HCT116 (cell line): ENCODE measurements around the gene MPP7. TPM values are rescaled to one million over a fixed set of nuclear protein-coding genes. Genes with fewer than 3 reads are reported as not detected.

Experiments
- ATAC-seq: fragments of 200-7000 bp; cut with Tn5 transposase; 2 replicates; pipeline ENCODE4 v1.9.1; 2020; ENCODE audit warnings: mild to moderate bottlenecking, moderate library complexity
- BruUV-seq: library from RNA; stranded (reverse); fragments of 400-500 nt; replicated peaks from 2 replicates; lab custom pipeline; 2021; lab: Mats Ljungman, UMichigan
- CTCF ChIA-PET: fragments of 300-600 bp; sonication (Branson Sonifier 250); formaldehyde crosslinking; loops from one replicate; lab custom pipeline; 2021; ENCODE audit warnings: antibody characterized with exemption; lab: Charles Lee
- POLR2A ChIA-PET: fragments of 300-600, 350-600 bp; sonication (Branson Sonifier 250); formaldehyde crosslinking; loops from one replicate; lab custom pipeline; 2021; ENCODE audit warnings: antibody characterized with exemption; lab: Charles Lee
- RAD21 ChIA-PET, 2 experiments: fragments of 300-600 bp; sonication (Branson Sonifier 250); formaldehyde crosslinking; loops; one replicate each; lab custom pipeline; 2023; ENCODE audit warnings: low total read pairs in 2 of 2; ENCODE audit not compliant: uncharacterized antibody in 2 of 2, unreplicated experiment in 2 of 2, low non-redundant PET in 1 of 2; lab: Charles Lee
- DNase-seq: peaks from one replicate; pipeline ENCODE4 v3.0.0-alpha.2; 2010; ENCODE audit warnings: low read depth, low spot score
- H2AFZ ChIP-seq: fragments of 200-600 bp; shearing (Covaris generic), sonication (generic); 2 replicates; pipeline ENCODE4 v1.6.1; 2017; ENCODE audit warnings: low read depth, mixed run types, mixed read lengths, antibody characterized with exemption, low read length; ENCODE audit not compliant: poor library complexity, severe bottlenecking
- H3K27ac ChIP-seq: 2 replicates; pipeline ENCODE4 v1.5.1; 2012; ENCODE audit warnings: low read depth, low read length
- H3K27me3 ChIP-seq: fragments of 200-600 bp; sonication (generic); 2 replicates; pipeline ENCODE4 v1.6.1; 2016; ENCODE audit warnings: mixed run types, low read length, mixed read lengths; ENCODE audit not compliant: insufficient read depth
- H3K36me3 ChIP-seq, 2 experiments: fragments of 200-500 bp in 1 of 2; fragments of 200-600 bp in 1 of 2; sonication (Bioruptor generic) in 1 of 2; sonication (generic) in 1 of 2; 2 replicates each; pipeline versions ENCODE4 v1.5.1 to v1.6.1; 2014 to 2016; ENCODE audit warnings: low read length in 2 of 2, inconsistent platforms in 1 of 2, mixed read lengths in 1 of 2, mixed run types in 1 of 2; ENCODE audit not compliant: insufficient read depth in 2 of 2, control insufficient read depth in 1 of 2
- H3K4me1 ChIP-seq, 2 experiments: fragments of 200-600 bp in 1 of 2; sonication (generic) in 1 of 2; 2 replicates each; pipeline versions ENCODE4 v1.5.1 to v1.6.1; 2012 to 2017; ENCODE audit warnings: low read length in 2 of 2, inconsistent platforms in 1 of 2, mild to moderate bottlenecking in 1 of 2, mixed read lengths in 1 of 2, mixed run types in 1 of 2, moderate library complexity in 1 of 2; ENCODE audit not compliant: insufficient read depth in 2 of 2, control insufficient read depth in 1 of 2
- H3K4me2 ChIP-seq: fragments of 200-600 bp; sonication (generic); 2 replicates; pipeline ENCODE4 v1.6.1; 2017; ENCODE audit warnings: mixed run types, low read length, mixed read lengths
- H3K4me3 ChIP-seq, 2 experiments: fragments of 200-600 bp in 1 of 2; sonication (generic) in 1 of 2; replicated peaks in 1 of 2; 2 replicates each; pipeline ENCODE4 v1.5.1; 2011 to 2016; ENCODE audit warnings: low read length in 2 of 2, control low read depth in 1 of 2, low read depth in 1 of 2, mild to moderate bottlenecking in 1 of 2, mixed read lengths in 1 of 2, mixed run types in 1 of 2
- H3K79me2 ChIP-seq: fragments of 200-600 bp; sonication (generic); 2 replicates; pipeline ENCODE4 v1.6.1; 2017; ENCODE audit warnings: mild to moderate bottlenecking, mixed run types, low read length, moderate library complexity, mixed read lengths; ENCODE audit not compliant: insufficient read depth
- H3K9ac ChIP-seq: fragments of 200-600 bp; sonication (generic); 2 replicates; pipeline ENCODE4 v1.6.1; 2016; ENCODE audit warnings: low read length, mixed read lengths
- H3K9me2 ChIP-seq: fragments of 200-600 bp; sonication (generic), shearing (Covaris generic); 2 replicates; pipeline ENCODE4 v1.6.1; 2017; ENCODE audit warnings: mixed run types, mild to moderate bottlenecking, moderate library complexity; ENCODE audit not compliant: insufficient read depth
- H3K9me3 ChIP-seq, 2 experiments: fragments of 200-500 bp in 1 of 2; fragments of 200-600 bp in 1 of 2; sonication (Bioruptor generic) in 1 of 2; sonication (generic) in 1 of 2; 2 replicates each; pipeline ENCODE4 v1.6.1; 2014 to 2017; ENCODE audit warnings: low read length in 2 of 2, mixed read lengths in 2 of 2, inconsistent platforms in 1 of 2, low read depth in 1 of 2, mild to moderate bottlenecking in 1 of 2, mixed run types in 1 of 2, moderate library complexity in 1 of 2; ENCODE audit not compliant: control insufficient read depth in 1 of 2, insufficient read depth in 1 of 2
- H4K20me1 ChIP-seq: fragments of 200-600 bp; sonication (generic), shearing (Covaris generic); 2 replicates; pipeline ENCODE4 v1.6.1; 2017; ENCODE audit warnings: mixed run types, mild to moderate bottlenecking, moderate library complexity; ENCODE audit not compliant: insufficient read depth
- ATF3 ChIP-seq: IDR thresholded peaks from 2 replicates; pipeline ENCODE4 v1.6.1; 2012
- CBX3 ChIP-seq: IDR thresholded peaks from 2 replicates; pipeline ENCODE4 v1.6.1; 2012; ENCODE audit warnings: low read depth
- CEBPB ChIP-seq: IDR thresholded peaks from 2 replicates; pipeline ENCODE4 v1.6.1; 2012; ENCODE audit warnings: low read depth
- CTCF ChIP-seq, 3 experiments: fragments of 200-600 bp in 1 of 3; sonication (generic) in 1 of 3; IDR thresholded peaks in 2 of 3; conservative IDR thresholded peaks in 1 of 3; 2 replicates each; pipeline ENCODE4 v1.5.1; 2012 to 2017; ENCODE audit warnings: low read depth in 2 of 3, low read length in 2 of 3, antibody characterized with exemption in 1 of 3, borderline replicate concordance in 1 of 3, control low read depth in 1 of 3, mild to moderate bottlenecking in 1 of 3, mixed read lengths in 1 of 3, mixed run types in 1 of 3, moderate library complexity in 1 of 3; ENCODE audit not compliant: insufficient read depth in 1 of 3
- EGR1 ChIP-seq: IDR thresholded peaks from 2 replicates; pipeline ENCODE4 v1.6.1; 2012; ENCODE audit warnings: low read depth
- ELF1 ChIP-seq: IDR thresholded peaks from 2 replicates; pipeline ENCODE4 v1.6.1; 2012; ENCODE audit warnings: low read depth, borderline replicate concordance
- EZH2 ChIP-seq: fragments of 200-600 bp; sonication (generic); IDR thresholded peaks from 2 replicates; pipeline ENCODE4 v1.6.1; 2017; ENCODE audit warnings: antibody characterized with exemption, mixed run types
- EZH2phosphoT487 ChIP-seq: fragments of 200-600 bp; IDR thresholded peaks from 2 replicates; pipeline ENCODE4 v1.6.1; 2018; ENCODE audit warnings: antibody characterized with exemption, borderline replicate concordance
- FOSL1 ChIP-seq: IDR thresholded peaks from 2 replicates; pipeline ENCODE4 v1.6.1; 2012; ENCODE audit warnings: low read depth
- MAX ChIP-seq: IDR thresholded peaks from 2 replicates; pipeline ENCODE4 v1.6.1; 2012
- POLR2A ChIP-seq: IDR thresholded peaks from 2 replicates; pipeline ENCODE4 v1.7.0; 2011; ENCODE audit warnings: borderline replicate concordance; ENCODE audit not compliant: insufficient read depth, insufficient read length; ENCODE audit errors: extremely low read depth
- POLR2AphosphoS5 ChIP-seq: IDR thresholded peaks from 2 replicates; pipeline ENCODE4 v1.6.1; 2011; ENCODE audit warnings: mild to moderate bottlenecking, low read depth, low read length, moderate library complexity
- RAD21 ChIP-seq: IDR thresholded peaks from 2 replicates; pipeline ENCODE4 v1.6.1; 2012; ENCODE audit warnings: low read depth, mild to moderate bottlenecking
- REST ChIP-seq: IDR thresholded peaks from 2 replicates; pipeline ENCODE4 v1.6.1; 2012; ENCODE audit warnings: low read depth
- SIN3A ChIP-seq: IDR thresholded peaks from 2 replicates; pipeline ENCODE4 v1.6.1; 2012; ENCODE audit warnings: low read depth
- SRF ChIP-seq: IDR thresholded peaks from 2 replicates; pipeline ENCODE4 v1.6.1; 2012; ENCODE audit warnings: low read depth
- TCF7L2 ChIP-seq: IDR thresholded peaks from 2 replicates; pipeline ENCODE4 v1.7.0; 2011; ENCODE audit warnings: borderline replicate concordance, inconsistent platforms; ENCODE audit not compliant: insufficient read depth, insufficient read length; ENCODE audit errors: extremely low read depth
- YY1 ChIP-seq: IDR thresholded peaks from 2 replicates; pipeline ENCODE4 v1.6.1; 2011; ENCODE audit warnings: low read length, low read depth, moderate library complexity, mild to moderate bottlenecking; ENCODE audit not compliant: insufficient replicate concordance; ENCODE audit errors: extremely low read depth
- ZBTB33 ChIP-seq: IDR thresholded peaks from 2 replicates; pipeline ENCODE4 v1.6.1; 2011; ENCODE audit warnings: mild to moderate bottlenecking, low read length, moderate library complexity; ENCODE audit not compliant: insufficient replicate concordance; ENCODE audit errors: extremely low read depth
- ZNF274 ChIP-seq: fragments of 200-500 bp; sonication (Bioruptor generic); IDR thresholded peaks from 2 replicates; pipeline ENCODE4 v1.6.1; 2014; ENCODE audit warnings: mild to moderate bottlenecking, low read depth, low read length, inconsistent platforms
- intact Hi-C: fragments of 100-400 bp; cut with micrococcal nuclease; formaldehyde crosslinking; loops from 2 replicates; pipeline ENCODE4 v1.10.0; 2022
- total RNA-seq: library from RNA; stranded (reverse); gene quantifications from one replicate; pipeline ENCODE4 v1.2.1, GENCODE V29; 2021; ENCODE audit not compliant: unreplicated experiment

MPP7 gene
- total RNA-seq, 1 experiment from 2014 or later = 64.5 TPM

- Histone ChIP-seq H3K79me2 (no peaks in the 10 kb centered on the region), H3K9me2 (no peaks in the 10 kb centered on the region), H3K27ac (no peak overlapping the region), H3K4me1 (no peaks in the 10 kb centered on the region), H4K20me1 (no peaks in the 10 kb centered on the region), H3K36me3 (no peaks in the 10 kb centered on the region), H2AFZ (no peak overlapping the region), H3K4me2 (no peak overlapping the region), H3K9ac (no peak overlapping the region), H3K9me3 (no peaks in the 10 kb centered on the region), H3K4me3 (no peak overlapping the region), H3K27me3 (no peaks in the 10 kb centered on the region)
- ATAC-seq (no peak), DNase-seq (no peak)
- intact Hi-C loops = no loop called here
- POLR2A ChIA-PET = interaction anchor here (0.8 kb wide), 1 partner anchor 11 kb away, joined by 3 read pairs; the partner anchor contains the start of gene MPP7
- RAD21 ChIA-PET = no interaction called here
- BruUV-seq = no TSS peak
- CTCF ChIA-PET = interaction anchor here (1.0 kb wide), 1 partner anchor 11 kb away, joined by 3 read pairs; the partner anchor contains the start of gene MPP7
- TF ChIP-seq RAD21 = no peak
- no peak for TF ChIP-seq ATF3
- no peak for TF ChIP-seq EZH2
- TF ChIP-seq ZBTB33 = no peak
- no peak for TF ChIP-seq YY1
- TF ChIP-seq CBX3 = no peak
- no peak for TF ChIP-seq POLR2AphosphoS5
- no peak for TF ChIP-seq POLR2A
- no peak for TF ChIP-seq SRF
- TF ChIP-seq ELF1 = no peak
- no peak for TF ChIP-seq CTCF (IDR thresholded peaks at IDR 0.05 in 2 of 3, conservative IDR thresholded peaks at IDR 0.05 in 1 of 3; ENCODE audit: borderline replicate concordance in 1 of 3, insufficient read depth in 1 of 3, low read depth in 2 of 3, low read length in 2 of 3)
- TF ChIP-seq EGR1 = no peak
- no peak for TF ChIP-seq EZH2phosphoT487
- TF ChIP-seq MAX = no peak
- TF ChIP-seq CEBPB = no peak
- no peak for TF ChIP-seq TCF7L2
- no peak for TF ChIP-seq ZNF274
- TF ChIP-seq REST = no peak
- no peak for TF ChIP-seq FOSL1
- no peak for TF ChIP-seq SIN3A
Observed at GRCh38 chr10:28314211-28314610, 11.3 kb upstream of the MPP7 start.
